BJ (cell line): ENCODE data around the gene FMO4. TPM values are rescaled to one million over a fixed set of nuclear protein-coding genes. Genes with fewer than 3 reads are reported as not detected.

Experiments used
- CTCF ChIA-PET: fragments of 350-600 bp; formaldehyde crosslinking; extraction: SDS; loops from one replicate; lab custom pipeline; 2021; ENCODE audit warnings: antibody characterized with exemption, inconsistent platforms; lab: Yijun Ruan, JAX
- POLR2A ChIA-PET: fragments of 300-600 bp; sonication (Branson Sonifier 250); formaldehyde crosslinking; extraction: SDS; loops from one replicate; lab custom pipeline; 2021; ENCODE audit warnings: antibody characterized with exemption; lab: Charles Lee
- DNase-seq: peaks from one replicate; pipeline ENCODE4 v3.0.0-alpha.2; 2011; ENCODE audit warnings: low read depth
- H3K27me3 ChIP-seq: 2 replicates; pipeline ENCODE4 v1.6.0; 2011; ENCODE audit warnings: low read length; ENCODE audit not compliant: control insufficient read depth, insufficient read depth
- H3K36me3 ChIP-seq: 2 replicates; pipeline ENCODE4 v1.5.1; 2011; ENCODE audit warnings: low read length; ENCODE audit not compliant: control insufficient read depth, insufficient read depth
- H3K4me3 ChIP-seq: 2 replicates; pipeline ENCODE4 v1.5.1; 2011; ENCODE audit warnings: low read depth, mild to moderate bottlenecking, control low read depth, low read length
- CTCF ChIP-seq: IDR thresholded peaks from 2 replicates; pipeline ENCODE4 v1.5.1; 2011; ENCODE audit warnings: low read depth, mild to moderate bottlenecking, control low read depth, inconsistent platforms, low read length, moderate library complexity; ENCODE audit not compliant: insufficient read depth
- polyA minus RNA-seq: library from RNA; depleted of rRNA, polyadenylated mRNA; stranded (reverse); fragments of >200 nt; gene quantifications from 2 replicates; pipeline ENCODE4 v1.2.3, GENCODE V29; 2011; rRNA and poly(A)+ RNA removed
- polyA plus RNA-seq: library from polyadenylated mRNA; depleted of rRNA; stranded (reverse); fragments of >200 nt; gene quantifications from 2 replicates; pipeline ENCODE4 v1.2.3, GENCODE V29; 2011; rRNA removed

FMO4 gene
- 4.2 and 7.5 TPM in 2 replicates for polyA plus RNA-seq
- 1.2 and 2.4 TPM in 2 replicates for polyA minus RNA-seq

- TF ChIP-seq CTCF: peak; percentile 79
- Histone ChIP-seq H3K27me3 (no peaks in the 10 kb centered on the region), H3K4me3 (peak within 1 kb of the TSS; percentile 25), H3K36me3 (no peaks in the 10 kb centered on the region)
- DNase-seq: peak; percentile 99
- ChIA-PET CTCF (interaction anchor here (0.6 to 3.1 kb wide), 42 partner anchors 10 to 386 kb away, joined by 3 to 84 read pairs (median 4); partner anchors contain the start of gene FMO1), POLR2A (interaction anchor here (1.0 to 1.5 kb wide), 6 partner anchors 19 to 201 kb away, joined by 3 to 11 read pairs (median 5); no protein-coding TSS in a partner anchor)
These were observed at the start of gene FMO4 for GRCh38 chr1:171313835-171314320. FMO4 (plus strand) TSS chr1:171314183; CDS start chr1:171319826, 5,643 bp downstream.

- H3K4me3 ChIP-seq: no peak overlapping the region
These were observed 48.3 kb upstream of the FMO4 start for GRCh38 chr1:171265686-171266085.

GRCh38 chr1:171266930-171267329 lies 47.1 kb upstream of the FMO4 start:
- no peaks in the 10 kb centered on the region for H3K36me3 ChIP-seq
- POLR2A ChIA-PET: no interaction called here
- 0 out of 2 replicates have a peak, but pooled peaks have one; percentile 12 for TF ChIP-seq CTCF
- H3K4me3 ChIP-seq: no peak overlapping the region
- no peak for DNase-seq
- CTCF ChIA-PET: interaction anchor here (1.1 to 2.1 kb wide), 3 partner anchors 19 to 45 kb away, joined by 4 to 6 read pairs (median 4); no protein-coding TSS in a partner anchor
- H3K27me3 ChIP-seq: no peaks in the 10 kb centered on the region

More at GRCh38 chr1:171265686-171266085, 48.3 kb upstream of the FMO4 start:
- no peak for TF ChIP-seq CTCF
- no peaks in the 10 kb centered on the region for H3K27me3 ChIP-seq
- CTCF ChIA-PET: interaction anchor here (1.0 to 2.1 kb wide), 5 partner anchors 16 to 155 kb away, joined by 3 to 6 read pairs (median 4); no protein-coding TSS in a partner anchor
- DNase-seq: no peak
- POLR2A ChIA-PET: interaction anchor here (0.7 kb wide), 1 partner anchor 27 kb away, joined by 4 read pairs; no protein-coding TSS in a partner anchor
- no peaks in the 10 kb centered on the region for H3K36me3 ChIP-seq

GRCh38 chr1:171267391-171267790 lies 46.6 kb upstream of the FMO4 start:
- no peak for TF ChIP-seq CTCF
- ChIA-PET POLR2A (no interaction called here), CTCF (interaction anchor here (0.8 to 2.1 kb wide), 3 partner anchors 19 to 22 kb away, joined by 3 to 6 read pairs (median 4); no protein-coding TSS in a partner anchor)
- DNase-seq: peak; percentile 39
- Histone ChIP-seq H3K36me3 (no peaks in the 10 kb centered on the region), H3K27me3 (no peaks in the 10 kb centered on the region), H3K4me3 (no peak overlapping the region)

- Histone ChIP-seq H3K27me3 (no peaks in the 10 kb centered on the region), H3K4me3 (no peak overlapping the region), H3K36me3 (no peaks in the 10 kb centered on the region)
- DNase-seq: no peak
- CTCF ChIA-PET: interaction anchor here (1.8 kb wide), 1 partner anchor 26 kb away, joined by 3 read pairs; no protein-coding TSS in a partner anchor
- no peak for TF ChIP-seq CTCF
- POLR2A ChIA-PET: no interaction called here
These were observed 43.2 kb upstream of the FMO4 start for GRCh38 chr1:171270806-171271205.
